Suprapubic skin (tissue), 4 donors: Measurements from ENCODE around the gene NDP. TPM values are rescaled to one million over a fixed set of nuclear protein-coding genes. Genes with fewer than 3 reads are reported as not detected.

ENCODE experiments used
- DNase-seq, 2 donors: peaks; one replicate each; pipeline ENCODE4 v3.0.0-alpha.2; 2019; ENCODE audit warnings: low spot score in 2 of 2
- H3K27ac ChIP-seq: fragments of 200-600 bp; sonication (generic); one replicate; pipeline ENCODE4 v1.5.1; 2019
- H3K27me3 ChIP-seq: fragments of 200-600 bp; sonication (generic); one replicate; pipeline ENCODE4 v1.5.1; 2019
- H3K36me3 ChIP-seq: fragments of 200-600 bp; sonication (generic); one replicate; pipeline ENCODE4 v1.5.1; 2019
- H3K4me1 ChIP-seq: fragments of 200-600 bp; sonication (generic); one replicate; pipeline ENCODE4 v1.5.1; 2019
- H3K4me3 ChIP-seq: fragments of 200-600 bp; sonication (generic); one replicate; pipeline ENCODE4 v1.5.1; 2019; ENCODE audit warnings: mild to moderate bottlenecking
- H3K9me3 ChIP-seq: fragments of 200-600 bp; sonication (generic); one replicate; pipeline ENCODE4 v1.5.1; 2019
- CTCF ChIP-seq, 2 donors: fragments of 200-600 bp in 1 of 2; fragments of 450-650 bp in 1 of 2; sonication (generic) in 1 of 2; IDR thresholded peaks; one replicate each; pipeline ENCODE4 v1.5.1; 2016 to 2019; ENCODE audit warnings: antibody characterized with exemption in 2 of 2, mild to moderate bottlenecking in 1 of 2, moderate library complexity in 1 of 2
- EP300 ChIP-seq: sonication (generic); formaldehyde crosslinking; IDR thresholded peaks from one replicate; pipeline ENCODE4 v1.6.1; 2017; ENCODE audit warnings: antibody characterized with exemption
- POLR2A ChIP-seq, 2 donors: fragments of 450-650 bp; IDR thresholded peaks; one replicate each; pipeline ENCODE4 v1.6.1; 2017; ENCODE audit warnings: antibody characterized with exemption in 2 of 2, mild to moderate bottlenecking in 2 of 2, moderate library complexity in 2 of 2
- POLR2AphosphoS5 ChIP-seq, 3 donors: sonication (generic); formaldehyde crosslinking; IDR thresholded peaks; one replicate each; pipeline ENCODE4 v1.6.1; 2017; ENCODE audit warnings: antibody characterized with exemption in 3 of 3
- WGBS: methylation state at CpG from one replicate; pipeline ENCODE4 v1.1.5; 2018; 5-methylcytosine and 5-hydroxymethylcytosine counted together
- total RNA-seq, 4 donors: library from RNA; depleted of rRNA; stranded (reverse); fragments of >200 nt; gene quantifications; one replicate each; pipeline ENCODE4 v1.1.0, GENCODE V29; 2016

The NDP gene
- total RNA-seq, 4 donors from 2014 or later: 0.36 to 0.64 TPM; not detected in 2

GRCh38 chrX:43970528-43970927 is 2.7 kb downstream of the NDP start:
- no peak for TF ChIP-seq POLR2A (IDR thresholded peaks at IDR 0.05)
- no peak for TF ChIP-seq CTCF (IDR thresholded peaks at IDR 0.05)
- TF ChIP-seq POLR2AphosphoS5 (IDR thresholded peaks at IDR 0.05): no peak
- TF ChIP-seq EP300: no peak
- 69% methylated on average over 5 of the region's 5 CpGs for WGBS
- no peak overlapping the region for H3K4me3 ChIP-seq
- no peaks in the 10 kb centered on the region for H3K36me3 ChIP-seq
- H3K4me1 ChIP-seq: peaks cover 10% of the 10 kb centered on the region
- no peaks in the 10 kb centered on the region for H3K9me3 ChIP-seq
- H3K27me3 ChIP-seq: no peaks in the 10 kb centered on the region
- no peak overlapping the region for H3K27ac ChIP-seq
- DNase-seq: no peak

DNA sequence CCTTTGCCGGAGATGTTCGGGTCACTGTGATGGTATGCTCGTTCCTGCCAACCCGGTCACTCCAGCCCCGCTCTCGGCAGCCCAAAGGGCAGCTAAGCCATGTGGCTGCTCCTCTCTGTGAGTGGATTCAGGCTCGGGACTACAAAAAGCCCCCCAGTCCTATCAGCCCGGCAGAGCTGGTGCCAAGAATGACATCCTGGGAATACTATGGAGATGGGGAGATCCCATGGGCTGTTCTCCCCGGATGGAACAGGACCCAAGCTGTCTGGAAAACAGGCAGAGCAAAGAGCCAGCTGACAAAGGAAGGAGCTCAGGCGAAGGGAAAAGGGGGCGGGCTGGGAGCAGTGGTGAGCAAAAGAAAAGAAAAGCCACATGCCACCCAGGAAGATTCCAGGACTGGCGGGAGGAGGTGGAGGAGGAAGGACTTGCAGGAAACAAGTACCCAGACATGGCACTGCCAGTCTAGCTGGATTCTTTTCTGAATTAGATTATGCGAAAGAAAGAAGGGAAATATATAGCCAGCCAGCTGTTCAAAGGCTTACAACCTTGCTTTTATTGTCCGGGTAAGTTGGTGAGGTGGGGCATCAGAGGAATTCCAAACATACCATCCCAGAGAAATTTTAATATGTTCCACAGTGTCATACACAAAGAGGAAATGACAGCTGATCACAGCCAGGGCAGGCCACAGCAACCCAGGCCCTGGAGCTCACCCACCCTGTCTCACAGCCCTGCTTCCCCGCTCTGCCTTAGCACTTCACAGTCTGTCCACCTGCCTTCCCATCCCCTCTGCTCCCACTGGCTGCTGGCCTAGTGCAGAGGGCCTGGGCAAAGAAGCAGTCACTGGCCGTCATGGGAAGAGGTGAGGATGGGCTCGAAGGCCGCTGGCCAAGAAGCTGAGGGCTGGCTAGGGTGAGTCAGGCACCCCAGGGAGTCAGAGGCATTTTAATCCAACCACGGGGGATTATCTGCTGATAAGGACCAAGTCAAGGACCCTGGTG is 3.4 kb downstream of the NDP start:
- TF ChIP-seq EP300 (no peak), POLR2AphosphoS5 (IDR thresholded peaks at IDR 0.05) (no peak), CTCF (IDR thresholded peaks at IDR 0.05) (no peak), POLR2A (IDR thresholded peaks at IDR 0.05) (no peak)
- no peaks in the 10 kb centered on the region for H3K27me3 ChIP-seq
- WGBS: 68% methylated on average over 19 of the region's 19 CpGs
- H3K27ac ChIP-seq: no peak overlapping the region
- H3K9me3 ChIP-seq: no peaks in the 10 kb centered on the region
- no peak for DNase-seq
- no peaks in the 10 kb centered on the region for H3K36me3 ChIP-seq
- no peak overlapping the region for H3K4me3 ChIP-seq
- H3K4me1 ChIP-seq: peaks cover 10% of the 10 kb centered on the region

DNA sequence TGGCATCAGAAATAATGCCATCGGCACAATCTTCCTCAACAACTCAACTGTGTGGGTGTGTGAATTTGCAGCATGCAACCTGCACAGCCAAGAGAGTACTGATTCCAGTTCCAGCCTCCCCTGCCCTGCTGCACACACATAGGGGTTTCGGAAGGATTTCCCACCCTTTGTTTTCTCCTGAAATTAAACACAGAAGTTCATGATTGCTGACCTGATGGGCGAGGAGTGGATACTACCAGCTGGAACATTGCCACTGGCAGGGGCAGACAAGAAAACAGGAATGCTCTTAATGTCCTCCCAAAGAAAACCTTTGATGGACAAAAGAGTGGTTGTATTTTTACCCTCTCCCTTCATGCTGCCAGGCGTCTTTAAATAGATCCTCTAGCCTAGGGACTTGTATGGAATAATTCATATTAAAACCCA is 4.8 kb downstream of the NDP start:
- H3K9me3 ChIP-seq: no peaks in the 10 kb centered on the region
- TF ChIP-seq POLR2A (IDR thresholded peaks at IDR 0.05) (no peak), CTCF (IDR thresholded peaks at IDR 0.05) (no peak), POLR2AphosphoS5 (IDR thresholded peaks at IDR 0.05) (no peak), EP300 (no peak)
- H3K4me3 ChIP-seq: no peak overlapping the region
- H3K36me3 ChIP-seq: no peaks in the 10 kb centered on the region
- no peaks in the 10 kb centered on the region for H3K27me3 ChIP-seq
- peaks cover 6% of the 10 kb centered on the region for H3K4me1 ChIP-seq
- 50% methylated on average over 4 of the region's 4 CpGs for WGBS
- DNase-seq: no peak
- H3K27ac ChIP-seq: no peak overlapping the region

GRCh38 chrX:43964936-43965335 is 8.3 kb downstream of the NDP start:
- no peak for TF ChIP-seq EP300
- no peak for TF ChIP-seq POLR2AphosphoS5 (IDR thresholded peaks at IDR 0.05)
- no peak for TF ChIP-seq POLR2A (IDR thresholded peaks at IDR 0.05)
- no peak for TF ChIP-seq CTCF (IDR thresholded peaks at IDR 0.05)
- WGBS: 56% methylated on average over 3 of the region's 3 CpGs

GRCh38 chrX:43963726-43964125 is 9.5 kb downstream of the NDP start:
- no peaks in the 10 kb centered on the region for H3K4me1 ChIP-seq
- no peak overlapping the region for H3K27ac ChIP-seq
- no peaks in the 10 kb centered on the region for H3K9me3 ChIP-seq
- TF ChIP-seq POLR2A (IDR thresholded peaks at IDR 0.05) (no peak), EP300 (no peak), POLR2AphosphoS5 (IDR thresholded peaks at IDR 0.05) (no peak), CTCF (IDR thresholded peaks at IDR 0.05) (no peak)
- DNase-seq: no peak
- H3K4me3 ChIP-seq: no peak overlapping the region
- H3K36me3 ChIP-seq: no peaks in the 10 kb centered on the region
- 77% methylated on average over 3 of the region's 3 CpGs for WGBS
- no peaks in the 10 kb centered on the region for H3K27me3 ChIP-seq

More at GRCh38 chrX:43964936-43965335, 8.3 kb downstream of the NDP start:
- Histone ChIP-seq H3K9me3 (no peaks in the 10 kb centered on the region), H3K27ac (no peak overlapping the region), H3K4me1 (no peaks in the 10 kb centered on the region), H3K4me3 (no peak overlapping the region), H3K27me3 (no peaks in the 10 kb centered on the region), H3K36me3 (no peaks in the 10 kb centered on the region)
- no peak for DNase-seq
